ENCODE data around the gene CPT1A.

The CPT1A gene

DNA sequence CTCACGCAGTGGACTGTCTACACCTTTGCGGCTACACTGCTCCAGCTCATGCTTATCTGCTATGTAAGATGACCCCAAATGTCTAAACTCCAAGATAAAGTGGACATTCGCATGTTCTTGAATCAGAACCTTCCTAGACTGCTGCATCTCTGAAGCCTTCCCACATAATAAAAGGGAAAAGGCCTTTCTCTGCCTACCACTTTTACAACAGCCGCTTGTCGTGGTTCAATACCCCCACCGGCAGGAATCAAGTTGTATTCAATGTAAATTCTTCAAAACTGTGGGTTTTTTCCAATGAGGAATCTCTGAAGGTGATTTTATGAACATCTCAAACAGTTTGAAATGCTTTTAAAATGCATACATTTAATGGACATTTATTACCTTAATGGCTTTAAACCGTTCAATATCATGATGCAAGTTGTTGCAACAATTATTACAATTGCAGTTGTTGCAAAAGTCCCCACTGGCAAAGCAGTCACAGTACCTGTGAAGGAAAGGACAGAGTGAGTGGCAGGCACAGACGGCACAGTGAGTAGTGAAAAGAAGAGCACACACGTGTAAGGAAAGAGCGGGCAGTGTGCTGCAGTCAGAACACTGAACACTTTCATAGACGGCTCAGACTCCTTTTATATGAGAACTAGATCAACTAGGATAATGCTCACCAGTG lies 126.1 kb downstream of the CPT1A start:
- H4K20me1 ChIP-seq (ENCODE audit: low read depth, low read length): no peaks in the 10 kb centered on the region
- no peak overlapping the region for H3K9ac ChIP-seq (ENCODE audit: low read length)
- H3K9me2 ChIP-seq (replicated peaks; ENCODE audit: insufficient read depth, low read length): no peaks in the 10 kb centered on the region
- no peaks in the 10 kb centered on the region for H3K9me3 ChIP-seq (ENCODE audit: insufficient read depth, low read length)
- H3K79me2 ChIP-seq (ENCODE audit: insufficient read depth, low read length): no peaks in the 10 kb centered on the region
- no peak overlapping the region for H3K4me3 ChIP-seq (ENCODE audit: insufficient read depth, low read length, poor library complexity, severe bottlenecking)
- no peaks in the 10 kb centered on the region for H3K36me3 ChIP-seq (ENCODE audit: low read length)
- TF ChIP-seq CTCF (IDR thresholded peaks at IDR 0.05; ENCODE audit: insufficient read depth, low read length, poor library complexity, severe bottlenecking): no peak
- no peak for TF ChIP-seq EZH2phosphoT487 (conservative IDR thresholded peaks at IDR 0.05; ENCODE audit: low read length)
- no peak overlapping the region for H2AFZ ChIP-seq (ENCODE audit: low read depth, low read length, severe bottlenecking)
- H3K27ac ChIP-seq (ENCODE audit: low read depth, low read length): no peak overlapping the region
- H3F3A ChIP-seq (ENCODE audit: insufficient read depth): no peaks in the 10 kb centered on the region
- H3K4me2 ChIP-seq (ENCODE audit: low read depth, low read length, poor library complexity, severe bottlenecking): no peak overlapping the region
- H3K27me3 ChIP-seq (ENCODE audit: low read length): no peaks in the 10 kb centered on the region

- no peak overlapping the region for H3K9ac ChIP-seq (ENCODE audit: low read length)
- H2AFZ ChIP-seq (ENCODE audit: low read depth, low read length, severe bottlenecking): no peak overlapping the region
- H3K9me3 ChIP-seq (ENCODE audit: insufficient read depth, low read length): no peaks in the 10 kb centered on the region
- H3K27me3 ChIP-seq (ENCODE audit: low read length): no peaks in the 10 kb centered on the region
- no peak overlapping the region for H3K4me3 ChIP-seq (ENCODE audit: insufficient read depth, low read length, poor library complexity, severe bottlenecking)
- no peaks in the 10 kb centered on the region for H3K9me2 ChIP-seq (replicated peaks; ENCODE audit: insufficient read depth, low read length)
- H3K79me2 ChIP-seq (ENCODE audit: insufficient read depth, low read length): no peaks in the 10 kb centered on the region
- no peaks in the 10 kb centered on the region for H4K20me1 ChIP-seq (ENCODE audit: low read depth, low read length)
- H3K4me2 ChIP-seq (ENCODE audit: low read depth, low read length, poor library complexity, severe bottlenecking): no peak overlapping the region
- TF ChIP-seq EZH2phosphoT487 (conservative IDR thresholded peaks at IDR 0.05; ENCODE audit: low read length) (no peak), CTCF (IDR thresholded peaks at IDR 0.05; ENCODE audit: insufficient read depth, low read length, poor library complexity, severe bottlenecking) (no peak)
- H3K36me3 ChIP-seq (ENCODE audit: low read length): no peaks in the 10 kb centered on the region
- H3F3A ChIP-seq (ENCODE audit: insufficient read depth): no peaks in the 10 kb centered on the region
- H3K27ac ChIP-seq (ENCODE audit: low read depth, low read length): no peak overlapping the region
Measured at GRCh38 chr11:68714060-68714856, 127.5 kb downstream of the CPT1A start.

- Histone ChIP-seq H3K36me3 (ENCODE audit: low read length) (no peaks in the 10 kb centered on the region), H3K27ac (ENCODE audit: low read depth, low read length) (no peak overlapping the region), H3K27me3 (ENCODE audit: low read length) (no peaks in the 10 kb centered on the region), H3K9ac (ENCODE audit: low read length) (no peak overlapping the region), H3K9me2 (replicated peaks; ENCODE audit: insufficient read depth, low read length) (no peaks in the 10 kb centered on the region), H4K20me1 (ENCODE audit: low read depth, low read length) (no peaks in the 10 kb centered on the region), H2AFZ (ENCODE audit: low read depth, low read length, severe bottlenecking) (no peak overlapping the region), H3K4me3 (ENCODE audit: insufficient read depth, low read length, poor library complexity, severe bottlenecking) (no peak overlapping the region), H3F3A (ENCODE audit: insufficient read depth) (no peaks in the 10 kb centered on the region), H3K9me3 (ENCODE audit: insufficient read depth, low read length) (no peaks in the 10 kb centered on the region), H3K79me2 (ENCODE audit: insufficient read depth, low read length) (no peaks in the 10 kb centered on the region), H3K4me2 (ENCODE audit: low read depth, low read length, poor library complexity, severe bottlenecking) (no peak overlapping the region)
- TF ChIP-seq EZH2phosphoT487 (conservative IDR thresholded peaks at IDR 0.05; ENCODE audit: low read length) (no peak), CTCF (IDR thresholded peaks at IDR 0.05; ENCODE audit: insufficient read depth, low read length, poor library complexity, severe bottlenecking) (no peak)
Measured at GRCh38 chr11:68711114-68711513, 130.6 kb downstream of the CPT1A start.
